Cardiac muscle cell (in vitro differentiated cells and primary cell): ENCODE data around the gene TMEM255A. TPM values are rescaled to one million over a fixed set of nuclear protein-coding genes. Genes with fewer than 3 reads are reported as not detected.

ENCODE experiments used
- DNase-seq, 2 donors: peaks; one replicate each; pipeline versions ENCODE4 v3.0.0 to v3.0.0-alpha.2; 2010 to 2017; ENCODE audit warnings: low read depth in 1 of 2, low spot score in 1 of 2
- H3K27ac ChIP-seq: fragments of 200-600 bp; sonication (generic); 2 replicates; pipeline ENCODE4 v1.5.1; 2016
- H3K27me3 ChIP-seq: fragments of 200-600 bp; sonication (generic); 2 replicates; pipeline ENCODE4 v1.6.0; 2016; ENCODE audit warnings: control low read depth
- H3K36me3 ChIP-seq: fragments of 200-600 bp; sonication (generic); 2 replicates; pipeline ENCODE4 v1.5.1; 2016; ENCODE audit warnings: control low read depth
- H3K4me1 ChIP-seq: fragments of 200-600 bp; sonication (generic); 2 replicates; pipeline ENCODE4 v1.8.1; 2017; ENCODE audit warnings: low read depth, mild to moderate bottlenecking, mixed run types
- H3K4me3 ChIP-seq: fragments of 200-600 bp; sonication (generic); 2 replicates; pipeline ENCODE4 v1.5.1; 2016; ENCODE audit warnings: mild to moderate bottlenecking
- H3K9me3 ChIP-seq: fragments of 200-600 bp; sonication (generic); 2 replicates; pipeline ENCODE4 v1.5.1; 2017; ENCODE audit warnings: low read depth, mild to moderate bottlenecking, control low read depth
- CTCF ChIP-seq: IDR thresholded peaks from 2 replicates; pipeline ENCODE4 v1.5.1; 2012; ENCODE audit warnings: low read depth, mild to moderate bottlenecking, low read length
- polyA plus RNA-seq: library from polyadenylated mRNA; unstranded; fragments of >200 nt; fragmentation: Nextera tagmentation; extraction: Ambion mirVana; gene quantifications from 2 replicates; pipeline ENCODE4 v1.2.1, GENCODE V29; 2016
- total RNA-seq: library from RNA; depleted of rRNA; stranded (reverse); fragments of >200 nt; gene quantifications from 2 replicates; pipeline ENCODE4 v1.2.3, GENCODE V29; 2016

The TMEM255A gene
- total and polyA plus RNA-seq, 2 experiments from 2014 or later = 3.1 to 5.2 TPM

GRCh38 chrX:120336899-120337298 is 25.6 kb upstream of the TMEM255A start:
- no peak for TF ChIP-seq CTCF
- DNase-seq = no peak

GRCh38 chrX:120335289-120335688 is 24.0 kb upstream of the TMEM255A start:
- H3K36me3 ChIP-seq = no peaks in the 10 kb centered on the region
- H3K4me1 ChIP-seq = no peaks in the 10 kb centered on the region
- no peak overlapping the region for H3K4me3 ChIP-seq
- no peak overlapping the region for H3K27ac ChIP-seq
- no peaks in the 10 kb centered on the region for H3K27me3 ChIP-seq
- TF ChIP-seq CTCF = no peak
- DNase-seq = no peak
- H3K9me3 ChIP-seq = peaks cover 4% of the 10 kb centered on the region

More at GRCh38 chrX:120336899-120337298, 25.6 kb upstream of the TMEM255A start:
- Histone ChIP-seq H3K9me3 (peaks cover 4% of the 10 kb centered on the region), H3K4me3 (no peak overlapping the region), H3K27ac (no peak overlapping the region), H3K4me1 (no peaks in the 10 kb centered on the region), H3K27me3 (no peaks in the 10 kb centered on the region), H3K36me3 (no peaks in the 10 kb centered on the region)

DNA sequence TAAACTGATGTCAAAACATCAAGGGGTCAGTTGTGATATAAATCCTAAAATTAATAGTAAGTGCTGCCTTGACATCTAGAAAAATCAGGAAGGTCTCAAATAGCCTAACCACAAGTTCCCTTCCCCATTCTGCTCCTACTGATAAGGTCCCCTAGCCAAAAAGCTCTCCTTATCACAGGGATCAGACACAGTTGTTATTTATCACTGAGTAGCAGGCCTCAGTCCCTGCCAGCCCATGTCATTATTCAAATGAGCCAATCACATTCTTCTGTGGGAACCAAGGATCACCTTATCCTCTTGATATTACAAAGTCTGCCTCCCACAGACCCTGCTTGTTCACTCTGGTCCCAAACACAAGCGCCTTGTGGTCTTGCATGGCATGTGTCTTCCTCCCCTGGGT is 23.3 kb upstream of the TMEM255A start:
- Histone ChIP-seq H3K9me3 (peaks cover 4% of the 10 kb centered on the region), H3K27me3 (no peaks in the 10 kb centered on the region), H3K4me3 (no peak overlapping the region), H3K27ac (no peak overlapping the region), H3K4me1 (no peaks in the 10 kb centered on the region), H3K36me3 (no peaks in the 10 kb centered on the region)
- no peak for TF ChIP-seq CTCF
- DNase-seq = no peak

DNA sequence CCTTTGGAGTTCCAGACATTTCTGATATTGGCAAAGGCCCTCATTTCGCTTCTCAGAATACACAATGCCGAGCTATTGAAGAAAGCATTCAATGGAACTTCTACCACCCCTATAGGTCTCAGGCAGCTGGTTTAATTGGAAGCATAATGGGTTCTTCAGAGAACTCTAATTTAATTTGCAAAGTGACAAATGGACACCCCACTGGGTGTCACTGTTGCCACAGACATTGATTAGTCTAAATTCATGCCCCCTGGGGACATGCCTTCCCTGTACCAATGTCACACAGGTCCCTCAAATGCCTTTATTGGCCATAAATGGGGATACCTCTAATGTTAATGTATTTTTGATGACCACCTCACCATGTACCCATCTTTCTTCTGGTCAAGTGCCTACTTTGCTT is 22.9 kb upstream of the TMEM255A start:
- no peaks in the 10 kb centered on the region for H3K4me1 ChIP-seq
- H3K4me3 ChIP-seq = no peak overlapping the region
- no peaks in the 10 kb centered on the region for H3K36me3 ChIP-seq
- H3K27me3 ChIP-seq = no peaks in the 10 kb centered on the region
- H3K27ac ChIP-seq = no peak overlapping the region
- no peak for DNase-seq
- TF ChIP-seq CTCF = no peak
- peaks cover 4% of the 10 kb centered on the region for H3K9me3 ChIP-seq

GRCh38 chrX:120332394-120332793 is 21.1 kb upstream of the TMEM255A start:
- DNase-seq = no peak
- Histone ChIP-seq H3K4me3 (no peak overlapping the region), H3K9me3 (peaks cover 4% of the 10 kb centered on the region), H3K27me3 (no peaks in the 10 kb centered on the region), H3K4me1 (no peaks in the 10 kb centered on the region), H3K27ac (no peak overlapping the region), H3K36me3 (no peaks in the 10 kb centered on the region)
- no peak for TF ChIP-seq CTCF

DNA sequence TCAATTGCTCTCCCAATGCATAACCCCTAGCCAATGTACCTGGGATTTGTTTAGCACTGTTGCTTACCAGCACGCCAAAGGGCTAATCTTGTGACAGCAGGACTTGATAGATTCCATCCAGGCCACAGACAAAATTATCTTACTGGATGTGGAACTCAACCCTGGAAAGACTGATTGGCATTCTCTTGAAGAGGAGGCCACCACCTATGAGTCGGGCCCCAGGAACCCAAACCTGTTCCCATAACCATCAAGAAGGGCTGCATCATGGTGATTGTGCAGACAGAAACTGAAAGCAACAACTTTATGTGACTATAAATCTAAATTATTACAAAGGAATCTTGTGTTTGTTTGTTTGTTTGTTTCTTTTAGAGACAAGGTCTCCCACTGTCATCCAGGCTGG is 19.9 kb upstream of the TMEM255A start:
- Histone ChIP-seq H3K36me3 (no peaks in the 10 kb centered on the region), H3K27me3 (no peaks in the 10 kb centered on the region), H3K9me3 (no peaks in the 10 kb centered on the region), H3K4me3 (no peak overlapping the region), H3K27ac (no peak overlapping the region), H3K4me1 (no peaks in the 10 kb centered on the region)
- DNase-seq = no peak
- no peak for TF ChIP-seq CTCF
